ENCODE data around the gene HSPA1B.

The HSPA1B gene

GRCh38 chr6:31858707-31859106 lies 31.2 kb downstream of the HSPA1B start:
- Mint-ChIP-seq H3K9me3 (no peaks in the 10 kb centered on the region), H3K36me3 (ENCODE audit: low read depth) (peaks cover 40% of the 10 kb centered on the region), H3K27ac (no peak overlapping the region), H3K27me3 (ENCODE audit: low read depth) (no peaks in the 10 kb centered on the region), H3K4me3 (no peak overlapping the region), H3K4me1 (peaks cover 6% of the 10 kb centered on the region)
- TF ChIP-seq, protein P1, sequence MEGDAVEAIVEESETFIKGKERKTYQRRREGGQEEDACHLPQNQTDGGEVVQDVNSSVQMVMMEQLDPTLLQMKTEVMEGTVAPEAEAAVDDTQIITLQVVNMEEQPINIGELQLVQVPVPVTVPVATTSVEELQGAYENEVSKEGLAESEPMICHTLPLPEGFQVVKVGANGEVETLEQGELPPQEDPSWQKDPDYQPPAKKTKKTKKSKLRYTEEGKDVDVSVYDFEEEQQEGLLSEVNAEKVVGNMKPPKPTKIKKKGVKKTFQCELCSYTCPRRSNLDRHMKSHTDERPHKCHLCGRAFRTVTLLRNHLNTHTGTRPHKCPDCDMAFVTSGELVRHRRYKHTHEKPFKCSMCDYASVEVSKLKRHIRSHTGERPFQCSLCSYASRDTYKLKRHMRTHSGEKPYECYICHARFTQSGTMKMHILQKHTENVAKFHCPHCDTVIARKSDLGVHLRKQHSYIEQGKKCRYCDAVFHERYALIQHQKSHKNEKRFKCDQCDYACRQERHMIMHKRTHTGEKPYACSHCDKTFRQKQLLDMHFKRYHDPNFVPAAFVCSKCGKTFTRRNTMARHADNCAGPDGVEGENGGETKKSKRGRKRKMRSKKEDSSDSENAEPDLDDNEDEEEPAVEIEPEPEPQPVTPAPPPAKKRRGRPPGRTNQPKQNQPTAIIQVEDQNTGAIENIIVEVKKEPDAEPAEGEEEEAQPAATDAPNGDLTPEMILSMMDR (IDR thresholded peaks at IDR 0.05; ENCODE audit: unreplicated experiment in 3 of 3): no peak

DNA sequence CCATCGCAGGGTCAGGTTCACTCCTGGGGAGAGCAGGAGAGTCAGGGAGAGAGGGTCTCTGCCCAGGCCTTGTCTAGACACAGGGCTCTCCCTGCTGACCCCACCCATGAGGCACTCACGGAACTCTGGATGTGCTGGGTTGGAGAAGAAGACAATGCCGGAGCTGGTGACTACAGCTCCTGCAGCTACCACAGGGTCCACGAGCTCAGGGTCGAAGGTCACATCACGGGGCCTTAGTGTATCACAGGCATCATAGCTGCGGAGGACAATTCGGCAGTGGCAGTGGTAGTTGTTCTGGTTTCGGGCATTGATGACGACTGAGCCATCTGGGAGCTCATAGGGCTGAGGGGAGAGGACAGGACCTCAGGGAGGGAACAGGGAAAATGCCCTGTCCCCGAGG lies 32.4 kb downstream of the HSPA1B start:
- Mint-ChIP-seq H3K27me3 (ENCODE audit: low read depth) (no peaks in the 10 kb centered on the region), H3K4me3 (peak overlapping the region; percentile 59 to 82 (median 65)), H3K4me1 (peaks cover 11% of the 10 kb centered on the region), H3K27ac (no peak overlapping the region), H3K36me3 (ENCODE audit: low read depth) (peaks cover 40% of the 10 kb centered on the region), H3K9me3 (no peaks in the 10 kb centered on the region)
- TF ChIP-seq, protein P1 (IDR thresholded peaks at IDR 0.05; ENCODE audit: unreplicated experiment in 3 of 3): no peak

GRCh38 chr6:31860349-31860748 lies 32.8 kb downstream of the HSPA1B start:
- peak overlapping the region; percentile 59 to 82 (median 65) for H3K4me3 Mint-ChIP-seq
- H3K27ac Mint-ChIP-seq: no peak overlapping the region
- H3K9me3 Mint-ChIP-seq: no peaks in the 10 kb centered on the region
- H3K4me1 Mint-ChIP-seq: peaks cover 11% of the 10 kb centered on the region
- peaks cover 37% of the 10 kb centered on the region for H3K36me3 Mint-ChIP-seq (ENCODE audit: low read depth)
- no peaks in the 10 kb centered on the region for H3K27me3 Mint-ChIP-seq (ENCODE audit: low read depth)
- TF ChIP-seq, protein P1 (IDR thresholded peaks at IDR 0.05; ENCODE audit: unreplicated experiment in 3 of 3): no peak

DNA sequence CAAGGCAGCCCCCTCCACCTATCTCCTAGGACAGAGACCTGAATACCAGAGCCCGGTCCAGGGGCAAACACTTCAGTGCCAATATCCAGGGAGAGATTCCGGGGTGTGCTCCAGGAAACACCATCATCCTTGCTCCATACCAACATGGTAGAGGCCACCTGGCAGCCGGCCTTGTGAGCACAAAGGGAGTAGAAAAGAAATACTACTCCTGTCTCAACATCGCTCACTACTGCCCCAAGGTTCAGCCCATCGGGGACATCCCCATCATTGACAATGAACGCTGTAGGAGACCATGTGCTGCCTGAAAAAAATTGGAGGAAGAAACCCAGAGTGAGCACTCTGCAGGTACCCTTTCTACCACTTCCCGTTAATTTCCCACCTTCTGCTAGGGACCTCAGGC lies 33.6 kb downstream of the HSPA1B start:
- H3K27me3 Mint-ChIP-seq (ENCODE audit: low read depth): no peaks in the 10 kb centered on the region
- H3K36me3 Mint-ChIP-seq (ENCODE audit: low read depth): peaks cover 31% of the 10 kb centered on the region
- peak overlapping the region; percentile 75 to 99 (median 87) for H3K4me3 Mint-ChIP-seq
- no peak overlapping the region for H3K27ac Mint-ChIP-seq
- TF ChIP-seq, protein P1 (IDR thresholded peaks at IDR 0.05; ENCODE audit: unreplicated experiment in 3 of 3): no peak
- H3K9me3 Mint-ChIP-seq: no peaks in the 10 kb centered on the region
- H3K4me1 Mint-ChIP-seq: peaks cover 11% of the 10 kb centered on the region

DNA sequence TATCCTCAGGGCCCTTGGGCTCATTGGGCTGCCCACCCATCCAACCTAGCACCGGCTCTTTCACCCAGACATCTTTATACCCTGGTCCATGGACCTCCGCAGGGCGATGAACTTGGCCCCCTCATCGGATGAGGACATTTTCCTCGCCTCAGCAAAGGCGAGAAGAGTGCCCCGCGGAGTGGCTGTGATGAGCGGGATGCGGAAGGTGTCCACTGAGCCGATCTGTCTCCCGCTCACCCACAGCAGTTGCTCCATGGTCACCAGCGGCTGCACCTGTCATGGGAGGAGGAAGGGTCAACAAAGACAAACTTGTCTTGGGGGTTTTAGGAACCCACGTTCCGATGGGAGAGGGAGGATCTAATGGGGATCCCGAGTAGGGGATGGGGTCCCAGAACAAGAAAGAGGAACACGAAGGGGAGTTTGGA lies 34.4 kb downstream of the HSPA1B start:
- TF ChIP-seq, protein P1 (IDR thresholded peaks at IDR 0.05; ENCODE audit: unreplicated experiment in 3 of 3): no peak
- peaks cover 25% of the 10 kb centered on the region for H3K36me3 Mint-ChIP-seq (ENCODE audit: low read depth)
- no peaks in the 10 kb centered on the region for H3K9me3 Mint-ChIP-seq
- no peak overlapping the region for H3K27ac Mint-ChIP-seq
- no peaks in the 10 kb centered on the region for H3K27me3 Mint-ChIP-seq (ENCODE audit: low read depth)
- H3K4me3 Mint-ChIP-seq: peak overlapping the region; percentile 87 to 99 (median 96)
- H3K4me1 Mint-ChIP-seq: peaks cover 11% of the 10 kb centered on the region

Data from nephron (organoid).